BLaER1 (cell line): ENCODE measurements around the gene FAM110D.

Experiments used
- H3K27ac ChIP-seq: shearing (Covaris generic); formaldehyde crosslinking; 2 replicates; pipeline ENCODE4 v1.8.1; 2022
- H3K27me3 ChIP-seq: shearing (Covaris generic); formaldehyde crosslinking; 2 replicates; pipeline ENCODE4 v1.8.1; 2022
- H3K36me3 ChIP-seq: shearing (Covaris generic); formaldehyde crosslinking; 2 replicates; pipeline ENCODE4 v1.8.1; 2022
- H3K4me1 ChIP-seq: shearing (Covaris generic); formaldehyde crosslinking; 2 replicates; pipeline ENCODE4 v1.8.1; 2022
- H3K4me2 ChIP-seq: shearing (Covaris generic); formaldehyde crosslinking; 2 replicates; pipeline ENCODE4 v1.8.1; 2022
- H3K4me3 ChIP-seq: shearing (Covaris generic); formaldehyde crosslinking; 2 replicates; pipeline ENCODE4 v1.8.1; 2022
- H3K9ac ChIP-seq: shearing (Covaris generic); formaldehyde crosslinking; 2 replicates; pipeline ENCODE4 v1.8.1; 2022
- H3K9me3 ChIP-seq: shearing (Covaris generic); formaldehyde crosslinking; 2 replicates; pipeline ENCODE4 v1.8.1; 2022
- H4K20me1 ChIP-seq: shearing (Covaris generic); formaldehyde crosslinking; 2 replicates; pipeline ENCODE4 v1.8.1; 2022
- Cebpa-rat ChIP-seq: shearing (Covaris generic); IDR thresholded peaks from 2 replicates; pipeline ENCODE4 v1.8.1; 2022

The FAM110D gene

GRCh38 chr1:26162220-26162709 lies 3.4 kb downstream of the FAM110D start:
- Histone ChIP-seq H3K27me3 (no peaks in the 10 kb centered on the region), H3K27ac (peak overlapping the region; percentile 88), H3K4me3 (peak overlapping the region; percentile 69), H3K9me3 (no peaks in the 10 kb centered on the region), H3K4me2 (peak overlapping the region; percentile 100), H4K20me1 (no peaks in the 10 kb centered on the region), H3K36me3 (no peaks in the 10 kb centered on the region), H3K9ac (peak overlapping the region; percentile 86), H3K4me1 (peaks cover 86% of the 10 kb centered on the region)
- TF ChIP-seq Cebpa-rat: no peak

- H3K27me3 ChIP-seq: no peaks in the 10 kb centered on the region
- no peak for TF ChIP-seq Cebpa-rat
- H3K36me3 ChIP-seq: no peaks in the 10 kb centered on the region
- no peaks in the 10 kb centered on the region for H3K9me3 ChIP-seq
- H3K4me1 ChIP-seq: peaks cover 75% of the 10 kb centered on the region
- H3K4me3 ChIP-seq: peak overlapping the region; percentile 64
- H3K27ac ChIP-seq: no peak overlapping the region
- H4K20me1 ChIP-seq: no peaks in the 10 kb centered on the region
- peak overlapping the region; percentile 66; the same call in 1 of the 2 replicates for H3K9ac ChIP-seq
- peak overlapping the region; percentile 90 for H3K4me2 ChIP-seq
These were observed 4.8 kb downstream of the FAM110D start for GRCh38 chr1:26163684-26164035.

GRCh38 chr1:26164036-26164860 lies 5.4 kb downstream of the FAM110D start:
- peak overlapping the region; percentile 66 for H3K9ac ChIP-seq
- H3K4me1 ChIP-seq: peaks cover 75% of the 10 kb centered on the region
- peak overlapping the region; percentile 58 for H3K27ac ChIP-seq
- no peak for TF ChIP-seq Cebpa-rat
- H3K4me3 ChIP-seq: peak overlapping the region; percentile 64
- no peaks in the 10 kb centered on the region for H3K27me3 ChIP-seq
- no peaks in the 10 kb centered on the region for H3K36me3 ChIP-seq
- H4K20me1 ChIP-seq: no peaks in the 10 kb centered on the region
- H3K4me2 ChIP-seq: peak overlapping the region; percentile 90
- H3K9me3 ChIP-seq: no peaks in the 10 kb centered on the region

GRCh38 chr1:26164861-26165842 lies 6.3 kb downstream of the FAM110D start:
- no peak for TF ChIP-seq Cebpa-rat
- peak overlapping the region; percentile 64; the same call in 1 of the 2 replicates for H3K4me3 ChIP-seq
- H3K9ac ChIP-seq: 0 out of 2 replicates have a peak overlapping the region, but pooled peaks have one; percentile 66
- H3K27me3 ChIP-seq: no peaks in the 10 kb centered on the region
- H3K4me2 ChIP-seq: peak overlapping the region; percentile 90
- H3K4me1 ChIP-seq: peaks cover 69% of the 10 kb centered on the region
- no peaks in the 10 kb centered on the region for H3K36me3 ChIP-seq
- H3K27ac ChIP-seq: peak overlapping the region; percentile 58
- no peaks in the 10 kb centered on the region for H4K20me1 ChIP-seq
- no peaks in the 10 kb centered on the region for H3K9me3 ChIP-seq

- no peak for TF ChIP-seq Cebpa-rat
- Histone ChIP-seq H4K20me1 (no peaks in the 10 kb centered on the region), H3K4me1 (peaks cover 68% of the 10 kb centered on the region)
These were observed 7.9 kb downstream of the FAM110D start for GRCh38 chr1:26166719-26167281.

GRCh38 chr1:26168410-26169197 lies 9.7 kb downstream of the FAM110D start, which contains the start of gene C1orf232:
Gene C1orf232 (minus strand): TSS chr1:26168963. CDS start chr1:26168499, 464 bp downstream.
- Histone ChIP-seq H3K4me3 (peak within 1 kb of the TSS; percentile 93), H3K4me2 (peak within 1 kb of the TSS; percentile 90), H3K9me3 (no peaks in the 10 kb centered on the region), H3K9ac (peak within 1 kb of the TSS; percentile 92), H3K36me3 (peaks cover 14% of the 10 kb centered on the region), H3K27ac (peak within 1 kb of the TSS; percentile 92), H3K27me3 (no peaks in the 10 kb centered on the region), H3K4me1 (peaks cover 54% of the 10 kb centered on the region), H4K20me1 (no peaks in the 10 kb centered on the region)
- TF ChIP-seq Cebpa-rat: no peak

More at GRCh38 chr1:26166719-26167281, 7.9 kb downstream of the FAM110D start:
- Histone ChIP-seq H3K4me3 (no peak overlapping the region), H3K9me3 (no peaks in the 10 kb centered on the region), H3K36me3 (peaks cover 11% of the 10 kb centered on the region), H3K4me2 (no peak overlapping the region), H3K27ac (no peak overlapping the region), H3K27me3 (no peaks in the 10 kb centered on the region), H3K9ac (no peak overlapping the region)

- Histone ChIP-seq H4K20me1 (no peaks in the 10 kb centered on the region), H3K9me3 (no peaks in the 10 kb centered on the region), H3K27ac (peak overlapping the region; percentile 92; the same call in 1 of the 2 replicates), H3K4me3 (peak overlapping the region; percentile 93; the same call in 1 of the 2 replicates), H3K4me2 (peak overlapping the region; percentile 90), H3K9ac (peak overlapping the region; percentile 92; the same call in 1 of the 2 replicates), H3K36me3 (peaks cover 14% of the 10 kb centered on the region), H3K27me3 (no peaks in the 10 kb centered on the region), H3K4me1 (peaks cover 48% of the 10 kb centered on the region)
- TF ChIP-seq Cebpa-rat: no peak
These were observed 10.3 kb downstream of the FAM110D start for GRCh38 chr1:26169198-26169554.

- no peak for TF ChIP-seq Cebpa-rat
- H4K20me1 ChIP-seq: no peaks in the 10 kb centered on the region
- peak within 1 kb of the TSS; percentile 92 for H3K27ac ChIP-seq
- no peaks in the 10 kb centered on the region for H3K9me3 ChIP-seq
- peaks cover 14% of the 10 kb centered on the region for H3K36me3 ChIP-seq
- peak within 1 kb of the TSS; percentile 92 for H3K9ac ChIP-seq
- H3K27me3 ChIP-seq: no peaks in the 10 kb centered on the region
- peaks cover 41% of the 10 kb centered on the region for H3K4me1 ChIP-seq
- H3K4me2 ChIP-seq: peak within 1 kb of the TSS; percentile 90
- peak within 1 kb of the TSS; percentile 93 for H3K4me3 ChIP-seq
These were observed 11.0 kb downstream of the FAM110D start, which contains the start of gene ZNF593 for GRCh38 chr1:26169669-26170471. Gene ZNF593 (plus strand): TSS chr1:26169908. CDS start chr1:26169984, 76 bp downstream.
